Mammary epithelial cell (primary cell): Measurements from ENCODE around the gene DCP1B.

Experiments
- EZH2 ChIP-seq: IDR thresholded peaks from 2 replicates; pipeline ENCODE4 v1.6.1; 2012; ENCODE audit warnings: low read length, inconsistent platforms, borderline replicate concordance
- TF ChIP-seq, protein P1 (sequence below), 2 donors: IDR thresholded peaks in 1 of 2; conservative IDR thresholded peaks in 1 of 2; 2 replicates each; pipeline ENCODE4 v1.5.1; 2011 to 2012; ENCODE audit warnings: inconsistent platforms in 2 of 2, low read length in 2 of 2, mild to moderate bottlenecking in 2 of 2, control low read depth in 1 of 2, low read depth in 1 of 2; ENCODE audit not compliant: insufficient read depth in 1 of 2; ENCODE audit errors: extremely low read depth in 1 of 2

DNA sequence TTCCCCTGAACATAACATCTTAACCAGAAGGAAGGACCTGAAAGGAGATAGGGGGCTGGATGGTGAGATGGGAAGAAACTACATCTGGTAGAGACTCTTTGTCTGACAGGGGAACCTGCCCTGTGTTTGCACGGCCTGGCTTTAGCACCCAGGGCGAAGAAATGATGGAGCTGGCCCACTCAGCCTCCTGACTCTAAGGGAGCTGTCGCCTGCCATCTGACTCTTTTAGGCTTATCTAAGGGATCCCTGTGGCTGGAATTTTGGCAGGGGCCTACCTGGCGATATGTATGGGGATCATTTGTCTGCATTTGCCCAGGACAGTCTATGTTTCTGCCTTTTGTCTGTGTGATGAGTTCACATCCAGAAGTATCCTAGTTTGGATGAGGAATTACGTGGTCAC lies 70.2 kb downstream of the DCP1B start:
- TF ChIP-seq, protein P1, sequence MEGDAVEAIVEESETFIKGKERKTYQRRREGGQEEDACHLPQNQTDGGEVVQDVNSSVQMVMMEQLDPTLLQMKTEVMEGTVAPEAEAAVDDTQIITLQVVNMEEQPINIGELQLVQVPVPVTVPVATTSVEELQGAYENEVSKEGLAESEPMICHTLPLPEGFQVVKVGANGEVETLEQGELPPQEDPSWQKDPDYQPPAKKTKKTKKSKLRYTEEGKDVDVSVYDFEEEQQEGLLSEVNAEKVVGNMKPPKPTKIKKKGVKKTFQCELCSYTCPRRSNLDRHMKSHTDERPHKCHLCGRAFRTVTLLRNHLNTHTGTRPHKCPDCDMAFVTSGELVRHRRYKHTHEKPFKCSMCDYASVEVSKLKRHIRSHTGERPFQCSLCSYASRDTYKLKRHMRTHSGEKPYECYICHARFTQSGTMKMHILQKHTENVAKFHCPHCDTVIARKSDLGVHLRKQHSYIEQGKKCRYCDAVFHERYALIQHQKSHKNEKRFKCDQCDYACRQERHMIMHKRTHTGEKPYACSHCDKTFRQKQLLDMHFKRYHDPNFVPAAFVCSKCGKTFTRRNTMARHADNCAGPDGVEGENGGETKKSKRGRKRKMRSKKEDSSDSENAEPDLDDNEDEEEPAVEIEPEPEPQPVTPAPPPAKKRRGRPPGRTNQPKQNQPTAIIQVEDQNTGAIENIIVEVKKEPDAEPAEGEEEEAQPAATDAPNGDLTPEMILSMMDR (conservative IDR thresholded peaks at IDR 0.05 in 1 of 2, IDR thresholded peaks at IDR 0.05 in 1 of 2; ENCODE audit: extremely low read depth in 1 of 2, insufficient read depth in 1 of 2, low read depth in 1 of 2, low read length in 2 of 2) = no peak
- no peak for TF ChIP-seq EZH2
